Left renal pelvis (tissue), 4 donors: ENCODE data around the gene RANBP10. TPM values are rescaled to one million over a fixed set of nuclear protein-coding genes. Genes with fewer than 3 reads are reported as not detected.

Source experiments
- DNase-seq, 4 donors: peaks; one replicate each; pipeline ENCODE4 v3.0.0-alpha.2; 2013; ENCODE audit warnings: low read depth in 4 of 4, low spot score in 3 of 4
- polyA plus RNA-seq, 4 donors: library from polyadenylated mRNA; unstranded; fragments of 120-200 nt; gene quantifications; one replicate each; pipeline ENCODE4 v1.2.1, GENCODE V29; 2013; ENCODE audit not compliant: insufficient read length in 4 of 4

The RANBP10 gene
- polyA plus RNA-seq, 4 donors = 19.2 to 31.1 (median 21.8) TPM

- DNase-seq = no peak
Observed at GRCh38 chr16:67833030-67833414, 26.7 kb upstream of the RANBP10 start.

GRCh38 chr16:67828651-67829050, 22.3 kb upstream of the RANBP10 start:
- no peak for DNase-seq

- DNase-seq = no peak
Observed at GRCh38 chr16:67825906-67826305, 19.5 kb upstream of the RANBP10 start.

GRCh38 chr16:67825119-67825518, 18.8 kb upstream of the RANBP10 start:
- no peak for DNase-seq

- DNase-seq = no peak
Observed at GRCh38 chr16:67822511-67822910, 16.2 kb upstream of the RANBP10 start.

- no peak for DNase-seq
Observed at GRCh38 chr16:67820608-67821259, 14.4 kb upstream of the RANBP10 start.

- DNase-seq = no peak
Observed at GRCh38 chr16:67814567-67814966, 8.2 kb upstream of the RANBP10 start.

GRCh38 chr16:67811899-67812298, 5.5 kb upstream of the RANBP10 start:
- DNase-seq = no peak

- DNase-seq = no peak
Observed at GRCh38 chr16:67807148-67807682, 855 bp upstream of the RANBP10 start.

GRCh38 chr16:67805718-67806427, 487 bp downstream of the RANBP10 start:
- DNase-seq = peak in 2 of 4 donors; percentile 5 to 7

GRCh38 chr16:67804853-67805542, 1.4 kb downstream of the RANBP10 start:
- no peak for DNase-seq

GRCh38 chr16:67803894-67804293, 2.5 kb downstream of the RANBP10 start:
- no peak for DNase-seq

- DNase-seq = no peak
Observed at GRCh38 chr16:67801883-67802282, 4.5 kb downstream of the RANBP10 start.

GRCh38 chr16:67801241-67801640, 5.1 kb downstream of the RANBP10 start:
- DNase-seq = no peak

- DNase-seq = no peak
Observed at GRCh38 chr16:67800338-67800926, 5.9 kb downstream of the RANBP10 start.

- DNase-seq = no peak
Observed at GRCh38 chr16:67796099-67796718, 10.2 kb downstream of the RANBP10 start.

- no peak for DNase-seq
Observed at GRCh38 chr16:67790071-67790470, 16.3 kb downstream of the RANBP10 start.

GRCh38 chr16:67786491-67786890, 19.9 kb downstream of the RANBP10 start:
- no peak for DNase-seq

GRCh38 chr16:67783353-67783725, 23.0 kb downstream of the RANBP10 start:
- no peak for DNase-seq

- DNase-seq = no peak
Observed at GRCh38 chr16:67782567-67783352, 23.6 kb downstream of the RANBP10 start.
